Suprapubic skin (tissue), 4 donors: ENCODE data around the gene FRMD3.

Experiments
- CTCF ChIP-seq, 2 donors: fragments of 200-600 bp in 1 of 2; fragments of 450-650 bp in 1 of 2; sonication (generic) in 1 of 2; IDR thresholded peaks; one replicate each; pipeline ENCODE4 v1.5.1; 2016 to 2019; ENCODE audit warnings: antibody characterized with exemption in 2 of 2, mild to moderate bottlenecking in 1 of 2, moderate library complexity in 1 of 2
- EP300 ChIP-seq: sonication (generic); formaldehyde crosslinking; IDR thresholded peaks from one replicate; pipeline ENCODE4 v1.6.1; 2017; ENCODE audit warnings: antibody characterized with exemption
- POLR2AphosphoS5 ChIP-seq, 3 donors: sonication (generic); formaldehyde crosslinking; IDR thresholded peaks; one replicate each; pipeline ENCODE4 v1.6.1; 2017; ENCODE audit warnings: antibody characterized with exemption in 3 of 3

- TF ChIP-seq EP300: no peak
- TF ChIP-seq CTCF (IDR thresholded peaks at IDR 0.05): no peak
- no peak for TF ChIP-seq POLR2AphosphoS5 (IDR thresholded peaks at IDR 0.05)
Observed at GRCh38 chr9:83509402-83509801, 28.8 kb downstream of the FRMD3 start.
